Measurements from ENCODE around the gene MIGA1.

- TF ChIP-seq POLR2A (IDR thresholded peaks at IDR 0.05) (no peak), CTCF (IDR thresholded peaks at IDR 0.05) (no peak)
These were observed 68.2 kb downstream of the MIGA1 start for GRCh38 chr1:77847621-77848080.
